GM12875 (cell line): Measurements from ENCODE around the gene PGC.

Experiments
- H3K4me3 ChIP-seq: one replicate; pipeline ENCODE4 v1.5.1; 2011; ENCODE audit warnings: low read depth, low read length, control low read depth
- CTCF ChIP-seq: IDR thresholded peaks from 2 replicates; pipeline ENCODE4 v1.5.1; 2011; ENCODE audit warnings: low read depth, mild to moderate bottlenecking, control low read depth, inconsistent platforms, low read length, moderate library complexity, borderline replicate concordance; ENCODE audit not compliant: insufficient read depth

The PGC gene

GRCh38 chr6:41763470-41763869 is 16.3 kb upstream of the PGC start:
- no peak for TF ChIP-seq CTCF
- H3K4me3 ChIP-seq, result no peak overlapping the region

GRCh38 chr6:41759905-41760579 is 12.8 kb upstream of the PGC start:
- TF ChIP-seq CTCF, result no peak
- no peak overlapping the region for H3K4me3 ChIP-seq

- no peak for TF ChIP-seq CTCF
- no peak overlapping the region for H3K4me3 ChIP-seq
Measured at GRCh38 chr6:41759106-41759904, 12.1 kb upstream of the PGC start.

GRCh38 chr6:41758641-41759035 is 11.4 kb upstream of the PGC start:
- TF ChIP-seq CTCF, result no peak
- no peak overlapping the region for H3K4me3 ChIP-seq

GRCh38 chr6:41757931-41758640 is 10.9 kb upstream of the PGC start:
- H3K4me3 ChIP-seq, result no peak overlapping the region
- no peak for TF ChIP-seq CTCF

- no peak for TF ChIP-seq CTCF
- no peak overlapping the region for H3K4me3 ChIP-seq
Measured at GRCh38 chr6:41757271-41757670, 10.1 kb upstream of the PGC start.

GRCh38 chr6:41756354-41756753 is 9.2 kb upstream of the PGC start:
- TF ChIP-seq CTCF, result no peak
- no peak overlapping the region for H3K4me3 ChIP-seq
